ENCODE measurements around the gene BTBD9. TPM values are rescaled to one million over a fixed set of nuclear protein-coding genes. Genes with fewer than 3 reads are reported as not detected.
"Not testable (repeated sequence)": the region's sequence is repeated elsewhere in the genome, so short reads cannot be mapped to it uniquely, and the experiment has no call there.

Gene BTBD9
- total RNA-seq, 2 donors from 2014 or later, result 30.1 to 45.8 TPM

- Histone ChIP-seq H3K9me3 (no peaks in the 10 kb centered on the region), H3K4me3 (no peak overlapping the region), H3K36me3 (no peaks in the 10 kb centered on the region), H3K27me3 (replicated peaks; ENCODE audit: insufficient read depth) (no peaks in the 10 kb centered on the region), H3K4me1 (ENCODE audit: control insufficient read depth in 1 of 2, low read depth in 2 of 2) (peaks cover 7 to 18% of the 10 kb centered on the region in 2 donors), H3K27ac (no peak overlapping the region)
- DNase-seq (ENCODE audit: low spot score), result no peak
- no peak for ATAC-seq (ENCODE audit: insufficient number of reproducible peaks, low FRiP score, low read depth)
- TF ChIP-seq CTCF (IDR thresholded peaks at IDR 0.05), result no peak
Measured at GRCh38 chr6:38349795-38350194, 289.9 kb downstream of the BTBD9 start.

GRCh38 chr6:38349221-38349620 lies 290.5 kb downstream of the BTBD9 start:
- ATAC-seq (ENCODE audit: insufficient number of reproducible peaks, low FRiP score, low read depth), result no peak
- Histone ChIP-seq H3K4me3 (no peak overlapping the region), H3K9me3 (no peaks in the 10 kb centered on the region), H3K27ac (no peak overlapping the region), H3K36me3 (no peaks in the 10 kb centered on the region), H3K27me3 (replicated peaks; ENCODE audit: insufficient read depth) (no peaks in the 10 kb centered on the region), H3K4me1 (ENCODE audit: control insufficient read depth in 1 of 2, low read depth in 2 of 2) (peaks cover 7 to 18% of the 10 kb centered on the region in 2 donors)
- no peak for TF ChIP-seq CTCF (IDR thresholded peaks at IDR 0.05)
- DNase-seq (ENCODE audit: low spot score), result no peak

- Histone ChIP-seq H3K4me3 (no peak overlapping the region), H3K27me3 (replicated peaks; ENCODE audit: insufficient read depth) (no peaks in the 10 kb centered on the region), H3K4me1 (ENCODE audit: control insufficient read depth in 1 of 2, low read depth in 2 of 2) (peaks cover 7 to 18% of the 10 kb centered on the region in 2 donors), H3K9me3 (no peaks in the 10 kb centered on the region), H3K27ac (no peak overlapping the region), H3K36me3 (no peaks in the 10 kb centered on the region)
- DNase-seq (ENCODE audit: low spot score) (no peak), ATAC-seq (ENCODE audit: insufficient number of reproducible peaks, low FRiP score, low read depth) (no peak)
- TF ChIP-seq CTCF (IDR thresholded peaks at IDR 0.05), result no peak
Measured at GRCh38 chr6:38348371-38348770, 291.4 kb downstream of the BTBD9 start.

GRCh38 chr6:38347829-38348228 lies 291.9 kb downstream of the BTBD9 start:
- not testable (repeated sequence) for H3K27me3 ChIP-seq (replicated peaks; ENCODE audit: insufficient read depth); H3K9me3 ChIP-seq; DNase-seq (ENCODE audit: low spot score); ATAC-seq (ENCODE audit: insufficient number of reproducible peaks, low FRiP score, low read depth); H3K4me3 ChIP-seq; H3K27ac ChIP-seq; H3K36me3 ChIP-seq
- peaks cover 7 to 18% of the 10 kb centered on the region in 2 donors for H3K4me1 ChIP-seq (ENCODE audit: control insufficient read depth in 1 of 2, low read depth in 2 of 2)

GRCh38 chr6:38346291-38347079 lies 293.2 kb downstream of the BTBD9 start:
- no peaks in the 10 kb centered on the region for H3K9me3 ChIP-seq
- TF ChIP-seq CTCF (IDR thresholded peaks at IDR 0.05), result no peak
- ATAC-seq (ENCODE audit: insufficient number of reproducible peaks, low FRiP score, low read depth), result no peak
- peaks cover 7 to 18% of the 10 kb centered on the region in 2 donors for H3K4me1 ChIP-seq (ENCODE audit: control insufficient read depth in 1 of 2, low read depth in 2 of 2)
- no peak for DNase-seq (ENCODE audit: low spot score)
- no peak overlapping the region for H3K27ac ChIP-seq
- H3K4me3 ChIP-seq, result no peak overlapping the region
- H3K27me3 ChIP-seq (replicated peaks; ENCODE audit: insufficient read depth), result no peaks in the 10 kb centered on the region
- no peaks in the 10 kb centered on the region for H3K36me3 ChIP-seq

Measured in thoracic aorta (tissue), 2 donors.